NCI-H2171 treated with DMSO at 0.1 percent for 48 hours (cell line): ENCODE measurements around the gene GALNT9.

Experiments
- DNase-seq: peaks from one replicate; lab custom pipeline; 2025; lab: John Stamatoyannopoulos, UW

The GALNT9 gene

DNA sequence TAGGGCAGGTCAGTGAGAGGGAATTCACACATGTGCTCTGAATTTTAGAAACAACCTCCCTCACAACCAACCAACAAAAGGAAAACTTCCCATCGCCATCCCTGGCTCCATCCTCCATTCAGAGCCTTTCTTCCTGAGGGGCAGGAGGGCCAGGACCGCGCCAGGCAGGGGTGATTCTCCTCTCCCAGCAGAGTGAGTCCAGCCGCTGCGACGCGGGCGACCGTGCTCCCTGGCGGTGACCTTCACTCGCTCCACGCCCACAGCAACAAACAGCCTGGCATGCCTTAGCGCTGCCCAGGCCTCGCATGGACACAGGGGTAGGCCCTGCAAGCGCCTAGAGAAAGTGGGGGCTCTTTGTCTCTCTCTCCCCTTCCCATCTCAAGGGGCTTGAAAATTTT lies 3.7 kb downstream of the GALNT9 start:
- DNase-seq, result no peak

DNA sequence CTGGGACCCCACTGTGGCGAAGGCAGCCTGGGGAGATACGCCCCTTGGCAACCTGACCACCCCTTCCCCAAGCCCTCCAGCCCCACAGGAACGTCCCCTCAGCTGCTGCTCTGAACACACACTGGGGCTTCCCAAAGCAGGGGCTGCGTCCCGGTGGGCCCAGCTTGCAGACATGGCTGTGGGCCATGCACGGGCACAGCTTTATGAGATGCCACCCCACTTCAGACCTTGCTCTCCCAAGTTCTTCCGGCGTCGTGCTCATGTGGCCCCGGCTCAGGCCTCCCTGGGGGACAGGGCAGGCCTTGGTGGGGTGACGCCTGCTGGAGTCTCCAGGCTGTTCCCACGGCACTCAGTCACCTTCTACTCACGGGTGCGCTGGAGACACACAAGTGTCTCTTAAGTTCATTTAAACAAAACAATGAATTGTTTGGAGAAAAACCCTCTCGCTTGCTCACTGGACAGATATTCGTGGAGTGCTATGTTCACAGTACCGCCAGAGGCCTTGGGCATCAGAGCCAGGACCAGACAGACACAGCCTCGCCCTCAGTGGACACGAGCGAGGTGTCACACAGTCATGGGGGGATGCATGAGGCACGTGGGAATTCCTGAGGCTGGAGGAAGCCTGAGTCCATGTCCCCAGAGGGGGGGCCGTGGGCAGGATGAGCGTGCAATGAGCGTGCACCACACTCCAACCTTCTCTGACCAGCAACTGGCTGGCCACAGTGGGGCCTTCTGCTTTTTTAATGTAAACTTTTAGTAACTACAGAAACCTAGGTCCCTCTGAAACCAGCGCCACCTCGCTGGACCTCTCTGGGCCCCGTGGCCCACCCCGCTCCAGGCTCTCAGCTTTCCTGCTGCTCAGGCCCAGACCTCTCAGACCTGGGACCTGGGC lies 4.3 kb downstream of the GALNT9 start:
- DNase-seq, result no peak

DNA sequence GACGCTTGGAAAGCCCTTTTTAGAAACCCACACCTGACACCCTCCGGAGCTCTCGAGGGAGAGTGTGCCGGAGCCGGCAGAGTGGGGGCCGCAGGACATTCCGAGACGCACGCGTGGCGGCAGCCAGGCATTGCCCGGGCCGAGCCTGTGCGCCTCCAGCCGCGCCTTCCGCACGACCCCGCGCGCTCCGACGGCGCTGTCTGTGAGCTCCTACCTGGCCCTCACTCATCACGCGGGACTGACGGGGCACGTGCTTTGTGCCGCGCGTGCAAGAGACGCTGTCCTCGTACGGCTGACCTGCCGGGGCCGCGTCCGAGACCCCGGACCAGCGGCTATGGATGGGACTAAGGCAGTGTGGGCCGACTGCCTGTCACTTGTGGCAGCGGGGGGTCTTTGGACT lies 5.2 kb downstream of the GALNT9 start:
- DNase-seq, result no peak

DNA sequence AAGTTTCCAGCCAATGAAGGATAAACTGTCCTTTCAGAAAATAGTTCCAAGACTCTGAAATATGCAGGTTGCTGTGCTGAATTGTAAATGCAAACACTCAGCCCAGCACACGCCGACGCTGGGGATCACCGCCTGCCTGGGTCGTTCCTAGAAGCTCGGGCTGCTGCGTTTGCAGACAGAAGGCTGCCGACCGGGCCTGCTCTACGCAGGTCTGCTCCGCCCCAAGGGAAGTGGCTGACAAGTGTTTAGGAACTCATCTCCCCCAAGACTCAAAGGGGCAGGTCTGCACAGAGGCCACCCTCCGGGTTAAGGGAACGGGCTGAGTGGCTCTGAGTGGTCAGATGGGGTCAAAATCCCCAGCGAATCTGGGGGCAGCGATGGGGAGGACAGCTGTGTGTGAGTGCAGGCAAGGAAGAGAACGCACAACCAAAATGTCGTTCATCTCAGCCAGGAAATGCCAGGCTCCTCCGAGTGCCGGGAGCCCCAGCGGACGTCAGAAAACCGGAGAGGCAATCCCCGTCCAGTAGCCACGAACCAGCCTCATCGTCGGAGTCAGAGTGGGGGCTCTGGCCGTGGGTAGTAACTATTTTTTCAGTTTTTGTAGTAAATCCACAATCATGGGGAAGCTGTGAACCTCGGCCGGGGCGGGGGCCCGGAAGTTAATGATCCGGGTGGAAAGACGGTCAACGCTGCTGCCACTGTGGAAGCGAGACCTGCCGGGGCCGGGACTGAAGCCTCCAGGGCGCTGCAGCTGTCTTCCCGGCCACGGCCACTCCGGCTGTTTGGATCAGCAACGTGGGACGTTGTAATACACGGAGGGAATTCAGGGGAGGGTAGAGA lies 6.0 kb downstream of the GALNT9 start:
- no peak for DNase-seq

DNA sequence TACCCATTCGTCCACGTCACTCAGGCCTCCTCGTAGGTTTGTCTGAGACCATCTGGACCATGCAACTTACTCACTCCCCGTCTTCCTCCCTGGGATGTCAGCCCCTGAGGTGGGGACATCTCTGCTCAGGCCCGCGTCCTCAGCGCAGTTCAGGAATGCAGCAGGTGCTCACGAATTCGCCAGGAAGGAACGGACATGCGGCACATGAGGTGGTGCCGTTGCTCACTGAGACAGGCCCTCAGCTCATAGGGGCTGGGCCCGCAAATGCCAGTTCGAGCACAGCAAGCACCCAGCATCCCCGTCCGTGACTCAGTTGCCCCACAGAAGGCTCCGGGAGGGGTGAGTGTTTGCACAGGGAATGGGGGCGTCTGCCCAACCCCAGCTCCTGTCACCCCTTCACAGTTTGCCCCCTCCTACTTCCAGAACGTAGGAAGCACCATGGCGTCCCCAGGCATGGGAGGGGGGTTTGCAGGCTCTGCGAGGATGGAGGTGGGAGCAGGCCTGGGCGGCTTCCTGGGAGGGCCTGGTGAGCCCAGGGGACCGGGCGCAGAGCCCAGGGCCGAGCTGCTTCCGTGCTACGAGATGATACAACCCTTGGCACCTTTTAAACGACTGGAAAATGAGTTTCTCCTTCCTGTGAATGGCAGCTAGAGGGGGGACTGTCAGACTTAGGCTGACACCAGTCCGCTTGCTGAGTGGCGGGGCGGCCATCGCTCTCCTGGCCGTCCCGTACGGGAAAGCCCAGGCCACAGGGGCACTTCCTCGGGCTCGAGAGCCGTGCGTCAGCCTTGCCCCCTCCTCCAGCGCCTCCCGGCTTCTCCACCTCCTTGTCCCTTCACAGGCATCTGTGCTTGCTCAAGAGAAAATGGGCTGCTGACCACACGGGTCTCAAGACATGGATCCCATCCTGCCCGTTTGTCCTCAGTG lies 6.9 kb downstream of the GALNT9 start:
- DNase-seq, result no peak

DNA sequence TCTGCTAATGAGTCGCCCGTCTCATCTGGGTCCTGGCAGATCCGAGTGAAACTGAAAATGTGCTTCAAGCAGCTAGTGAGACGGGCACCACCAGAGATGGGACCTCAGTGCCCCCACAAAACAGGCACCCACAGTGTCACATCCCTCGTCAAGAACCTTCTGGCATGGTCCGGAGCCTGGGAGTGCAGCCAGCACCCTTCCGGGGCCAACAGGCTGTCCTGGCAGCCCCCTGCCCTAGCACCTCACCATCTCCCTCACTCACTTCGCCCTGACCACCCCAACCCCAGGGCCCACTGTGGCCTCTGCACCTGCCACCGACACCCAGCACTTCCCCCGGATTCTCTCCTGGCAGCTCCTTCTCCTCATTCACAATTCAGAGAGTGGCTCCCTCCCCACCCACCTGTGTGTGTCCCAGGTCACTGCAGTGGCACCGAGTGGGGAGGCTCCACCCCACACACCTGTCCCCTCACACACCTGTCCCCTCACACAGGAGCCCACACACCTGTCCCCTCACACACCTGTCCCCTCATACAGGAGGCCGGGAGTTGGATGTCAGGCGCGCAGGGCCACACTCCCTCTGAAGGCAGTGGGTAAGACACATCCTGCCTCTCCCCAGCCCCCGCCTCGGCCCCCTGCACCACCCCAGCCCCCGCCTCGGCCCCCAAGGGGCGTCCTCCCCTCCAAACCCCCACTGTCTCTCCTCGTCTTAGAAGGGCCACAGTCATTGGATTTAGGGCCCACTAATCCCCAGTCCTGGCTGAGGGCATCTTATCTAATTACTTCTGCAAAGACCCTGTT lies 7.9 kb downstream of the GALNT9 start:
- no peak for DNase-seq

DNA sequence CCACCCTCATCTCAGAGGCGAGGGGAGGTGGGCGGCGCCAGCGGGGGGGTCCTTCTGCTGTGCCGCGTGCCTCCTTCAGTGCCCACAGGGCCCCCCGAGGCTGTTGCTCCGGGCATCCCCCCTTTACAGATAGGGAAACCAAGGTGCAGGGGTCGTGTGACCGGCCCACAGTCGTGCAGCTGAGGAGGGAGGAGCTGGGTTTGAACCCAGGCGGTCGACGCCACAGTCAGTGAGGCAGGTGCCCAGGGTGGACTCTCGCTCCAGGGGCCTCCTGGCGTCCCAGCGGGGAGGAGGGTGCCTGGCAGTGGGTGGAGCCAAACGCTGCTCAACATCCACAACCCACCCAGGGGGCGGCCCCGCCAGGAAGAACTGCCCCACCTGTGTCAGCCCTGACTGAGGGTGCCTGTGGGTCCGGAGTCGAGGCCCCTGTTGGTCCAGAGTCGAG lies 8.6 kb downstream of the GALNT9 start:
- DNase-seq, result no peak

DNA sequence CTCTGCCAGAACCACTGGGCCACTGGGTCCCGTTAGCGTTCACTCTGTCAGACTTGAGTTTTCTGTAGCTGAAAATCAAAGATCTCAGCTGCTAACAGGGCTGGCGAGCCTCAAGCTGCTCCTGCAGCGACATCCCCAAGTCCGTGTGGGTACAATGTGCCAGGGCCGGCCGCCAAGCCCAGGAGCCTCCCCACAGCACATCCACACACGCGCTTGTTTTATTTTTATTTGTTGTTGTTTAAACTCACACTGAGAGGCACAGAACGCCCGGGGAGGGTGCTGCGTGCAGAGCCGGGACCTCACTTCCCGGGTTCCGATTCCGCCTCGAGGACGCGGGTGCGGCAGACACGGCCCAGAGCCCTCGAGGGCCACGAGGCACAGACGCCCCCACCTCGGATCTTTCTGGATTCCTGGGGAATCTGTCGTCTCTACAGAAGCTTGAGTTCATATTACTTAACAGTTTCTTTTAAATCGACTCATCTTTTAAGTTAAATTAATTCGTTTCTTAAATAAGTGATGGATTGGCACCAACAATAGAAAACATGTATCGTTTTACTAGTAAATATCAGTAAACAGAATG lies 9.3 kb downstream of the GALNT9 start:
- DNase-seq, result no peak

DNA sequence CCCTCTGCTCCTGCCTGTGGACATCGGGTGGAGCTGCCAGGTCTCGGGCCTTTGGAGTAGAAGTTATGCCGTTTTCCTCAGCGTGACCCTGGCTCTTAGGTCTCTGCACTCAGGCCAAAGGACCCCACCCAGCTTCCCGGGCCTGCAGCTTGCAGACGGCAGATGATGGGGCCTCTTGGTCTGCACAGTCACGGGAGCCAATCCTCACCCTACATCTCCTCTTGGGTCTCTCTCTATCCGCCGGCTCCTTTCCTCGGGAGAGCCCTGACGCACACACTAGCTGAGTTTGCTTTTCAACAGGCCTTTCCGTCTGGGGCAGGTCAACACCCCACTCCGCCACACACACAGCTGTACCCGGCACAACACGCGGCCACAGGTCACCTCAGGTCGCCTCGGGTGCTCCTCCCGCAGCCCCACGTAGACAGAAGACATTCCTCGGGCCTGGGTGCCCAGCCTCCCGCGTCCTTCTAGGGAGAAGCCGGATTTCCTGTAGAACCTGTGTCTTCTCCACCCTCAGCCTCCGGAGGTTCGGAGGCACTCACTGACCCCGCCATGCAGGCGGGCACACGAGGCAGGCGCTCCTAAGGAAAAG lies 9.9 kb downstream of the GALNT9 start:
- no peak for DNase-seq

DNA sequence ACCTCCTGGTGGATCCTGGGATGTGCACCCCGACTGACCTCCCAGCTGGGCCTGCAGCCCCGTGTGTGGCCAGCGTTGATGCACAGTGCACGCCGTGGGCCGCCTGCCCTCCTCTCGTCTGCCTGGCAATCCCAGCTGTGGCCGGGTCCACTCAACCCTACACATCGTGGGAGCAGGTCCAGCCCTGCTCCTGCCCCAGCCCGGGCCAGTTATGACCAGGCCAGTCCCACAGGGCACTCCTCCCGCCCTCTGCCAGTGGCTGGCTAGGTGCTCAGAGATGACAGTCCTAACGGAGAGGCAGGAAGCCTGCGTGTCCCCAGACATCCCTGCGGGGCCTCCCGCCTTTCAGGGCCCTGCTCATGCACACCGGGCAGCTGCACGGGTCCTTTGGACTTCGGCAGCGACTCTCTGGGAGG lies 10.8 kb downstream of the GALNT9 start:
- DNase-seq, result no peak

DNA sequence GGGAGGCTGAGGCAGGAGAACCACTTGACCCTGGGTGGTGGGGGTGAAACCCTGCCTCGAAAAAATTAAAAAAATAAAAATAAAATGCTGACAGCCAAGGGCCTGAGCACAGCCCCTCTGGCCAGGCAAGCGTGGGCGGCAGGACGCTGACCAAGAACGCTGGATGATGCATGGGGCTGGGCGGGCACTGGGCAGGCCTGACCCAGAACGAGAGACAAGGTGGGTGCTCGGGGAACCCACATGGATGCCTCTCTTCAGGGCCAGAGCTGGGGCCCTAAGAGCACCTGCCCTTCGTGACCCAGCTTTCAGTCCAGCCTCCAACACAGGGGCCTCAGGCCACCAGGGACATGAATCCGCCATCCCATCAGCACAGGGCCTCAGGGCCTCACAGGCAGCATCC lies 11.3 kb downstream of the GALNT9 start:
- no peak for DNase-seq

DNA sequence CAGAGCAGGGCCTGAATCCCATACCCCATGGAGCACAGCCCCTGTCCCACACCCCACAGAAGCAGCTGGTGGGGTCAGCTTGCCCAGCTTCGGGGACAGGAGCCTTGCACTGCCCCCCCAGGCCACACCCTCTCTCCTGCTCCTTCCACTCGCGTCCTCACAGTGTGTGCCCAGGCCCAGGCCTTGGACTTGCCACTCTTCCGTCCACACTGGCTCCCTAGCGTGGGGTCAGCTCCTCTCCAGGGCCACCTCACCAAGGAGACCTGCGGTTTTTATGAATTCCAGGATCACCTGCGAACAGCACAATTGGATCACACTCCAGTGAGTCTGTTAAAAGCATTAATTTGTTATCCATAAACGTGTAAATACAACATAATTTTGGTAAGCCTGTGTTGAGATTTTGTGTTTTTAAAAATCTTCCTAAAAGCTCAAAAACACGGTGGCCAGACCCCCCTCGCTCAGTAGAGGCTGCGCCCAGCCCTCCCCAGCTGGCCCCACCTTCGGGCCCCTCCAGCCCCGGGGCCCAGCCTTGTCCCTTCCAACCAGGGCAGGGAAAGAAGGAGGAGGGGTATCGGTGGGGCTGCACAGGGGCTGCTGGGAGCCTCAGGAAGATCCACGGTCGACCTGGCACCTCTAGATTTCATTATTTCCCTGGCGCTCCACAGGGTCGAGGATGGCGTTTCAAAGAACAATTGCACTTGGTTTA lies 12.0 kb downstream of the GALNT9 start:
- DNase-seq, result no peak

DNA sequence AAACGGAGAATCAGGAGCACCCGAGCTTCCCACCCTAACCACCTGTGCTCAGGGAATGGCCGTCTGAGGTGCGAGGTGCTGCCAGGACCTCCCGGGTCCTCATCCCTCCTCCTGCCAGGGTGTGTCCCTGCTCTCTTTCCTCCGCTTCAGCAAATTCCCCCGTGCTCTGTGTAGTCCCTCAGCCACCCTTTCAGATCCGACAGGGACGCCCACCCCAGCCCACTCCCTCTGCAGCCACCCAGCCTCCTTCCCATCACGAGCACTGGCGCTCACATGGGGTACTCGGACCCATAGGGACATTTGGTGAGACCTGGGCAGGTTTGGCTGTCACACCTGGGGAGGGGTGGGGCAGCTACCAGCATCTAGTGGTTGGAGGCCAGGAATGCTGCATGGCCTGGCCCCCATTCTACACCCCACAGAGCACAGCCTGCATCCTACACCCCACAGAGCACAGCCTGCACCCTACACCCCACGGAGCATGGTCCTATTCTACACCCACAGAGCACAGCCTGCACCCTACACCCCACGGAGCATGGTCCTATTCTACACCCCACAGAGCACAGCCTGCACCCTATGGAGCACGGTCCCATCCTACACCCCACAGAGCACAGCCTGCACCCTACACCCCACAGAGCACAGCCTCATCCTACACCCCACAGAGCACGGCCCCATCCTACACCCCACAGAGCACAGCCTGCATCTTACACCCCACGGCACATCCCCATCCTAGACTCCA lies 12.7 kb downstream of the GALNT9 start:
- no peak for DNase-seq

DNA sequence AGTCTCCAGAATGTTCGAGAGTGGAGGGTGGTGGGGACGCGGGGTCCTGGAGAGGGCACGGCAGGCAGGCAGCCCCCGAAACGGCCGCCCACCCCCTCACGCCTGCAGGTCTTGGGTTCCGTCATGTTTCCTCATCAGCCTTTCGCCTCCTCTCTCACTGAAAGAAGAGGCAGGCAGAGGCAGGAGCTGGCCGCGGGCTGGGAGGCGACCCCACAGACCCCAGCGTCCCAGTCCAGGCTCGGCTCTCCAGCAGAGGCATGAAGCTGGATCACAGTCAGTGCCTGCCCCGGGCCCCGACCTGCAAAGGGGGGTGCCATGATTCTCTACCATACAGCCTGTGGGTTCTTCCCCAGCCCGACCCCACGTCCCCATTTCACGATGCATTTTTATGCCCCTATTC lies 13.4 kb downstream of the GALNT9 start:
- no peak for DNase-seq

DNA sequence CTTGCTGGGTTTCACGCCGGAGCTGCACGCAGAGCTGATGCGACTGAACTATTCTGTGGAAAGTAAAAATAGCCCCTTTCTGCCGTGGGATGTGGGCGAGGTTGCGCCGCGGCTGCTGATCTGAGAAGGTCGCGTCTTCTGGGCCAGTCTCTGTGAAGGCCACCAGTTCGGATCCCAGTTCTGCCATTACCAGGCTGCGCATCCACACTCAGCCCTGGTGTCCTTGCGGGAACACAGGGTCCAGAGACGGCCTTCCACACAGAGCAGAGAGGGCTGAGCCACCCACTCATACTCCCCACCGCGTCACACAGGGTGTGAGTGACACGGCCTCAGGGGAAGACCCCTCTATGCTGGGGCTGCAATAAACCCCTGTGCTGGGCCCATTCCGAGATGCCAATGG lies 13.9 kb downstream of the GALNT9 start:
- DNase-seq, result no peak

DNA sequence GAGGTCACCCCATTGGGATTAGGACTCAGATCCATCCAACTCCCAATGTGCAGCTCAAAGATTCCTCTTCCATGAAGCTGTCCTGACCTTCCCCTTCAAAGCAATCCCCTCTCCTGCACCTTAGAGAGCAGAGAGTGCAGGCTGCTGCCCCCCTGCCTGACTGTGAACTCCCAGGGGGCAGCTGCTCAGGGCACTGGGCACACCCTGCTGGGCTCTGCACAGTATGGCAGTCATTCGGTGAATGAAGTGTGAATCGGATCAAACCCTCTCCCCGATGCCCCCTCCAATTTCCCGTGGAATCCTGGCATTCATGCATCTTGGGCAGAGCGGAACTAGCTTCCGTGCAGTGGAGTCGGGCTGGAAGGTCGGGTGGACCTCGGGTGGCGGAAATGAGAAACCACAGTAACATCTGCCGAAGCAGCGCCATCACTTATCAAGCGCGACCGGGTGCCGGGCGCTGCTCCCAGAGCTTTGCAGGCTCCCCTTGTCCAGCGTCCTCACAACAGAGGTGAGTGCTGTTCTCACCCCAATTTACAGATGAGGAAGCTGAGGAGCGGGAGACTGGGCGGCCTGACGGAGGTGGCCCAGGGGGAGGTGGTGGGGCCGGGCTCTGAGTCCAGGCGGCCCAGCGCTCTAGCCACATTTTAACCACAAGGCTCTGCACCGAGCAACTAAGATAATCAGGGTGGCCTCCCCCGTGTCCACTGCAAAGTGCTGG lies 14.7 kb downstream of the GALNT9 start:
- no peak for DNase-seq

DNA sequence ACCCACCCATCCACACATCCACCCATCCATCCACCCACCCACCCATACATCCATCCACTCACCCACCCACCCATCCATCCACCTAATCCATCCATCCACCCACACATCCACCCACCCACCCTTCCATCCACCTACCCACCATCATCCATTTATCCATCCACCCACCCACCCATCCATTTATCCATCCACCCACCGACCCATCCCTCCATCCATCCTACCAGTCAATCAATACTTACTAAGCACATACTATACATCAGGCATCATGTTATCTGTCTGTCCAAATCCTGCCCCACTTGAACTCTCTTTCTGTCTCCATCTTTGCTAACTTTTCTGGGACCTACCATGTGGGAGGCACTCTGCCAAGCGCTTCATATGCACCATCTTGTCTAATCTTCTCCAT lies 15.4 kb downstream of the GALNT9 start:
- no peak for DNase-seq

DNA sequence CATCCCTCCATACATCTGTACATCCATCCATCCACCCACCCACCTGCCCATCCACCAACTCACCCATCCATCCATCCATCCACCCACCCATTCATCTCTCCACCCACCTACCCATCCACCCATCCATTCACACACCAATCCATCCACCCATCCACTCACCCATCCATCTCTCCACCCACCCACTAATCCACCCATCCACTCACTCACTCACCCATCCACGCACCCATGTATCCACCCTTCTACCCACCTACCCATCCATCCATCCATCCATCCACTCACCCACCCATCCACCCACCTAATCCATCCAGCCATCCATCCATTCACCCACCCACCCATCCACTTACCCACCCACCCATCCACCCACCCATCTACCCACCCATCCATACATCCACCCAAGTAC lies 16.2 kb downstream of the GALNT9 start:
- no peak for DNase-seq
